Kidney epithelial cell (primary cell): ENCODE measurements around the gene ALOX15. TPM values are rescaled to one million over a fixed set of nuclear protein-coding genes. Genes with fewer than 3 reads are reported as not detected.
"Not testable (repeated sequence)": the region's sequence is repeated elsewhere in the genome, so short reads cannot be mapped to it uniquely, and the experiment has no call there.

Source experiments
- DNase-seq: peaks from one replicate; pipeline ENCODE4 v3.0.0-alpha.2; 2010; ENCODE audit warnings: low read depth
- H3K27me3 ChIP-seq: 2 replicates; pipeline ENCODE4 v1.6.0; 2011; ENCODE audit warnings: low read length; ENCODE audit not compliant: control insufficient read depth, insufficient read depth
- H3K36me3 ChIP-seq: 2 replicates; pipeline ENCODE4 v1.5.1; 2011; ENCODE audit warnings: low read length; ENCODE audit not compliant: control insufficient read depth, insufficient read depth
- H3K4me3 ChIP-seq: 2 replicates; pipeline ENCODE4 v1.5.1; 2011; ENCODE audit warnings: low read depth, mild to moderate bottlenecking, control low read depth, low read length
- CTCF ChIP-seq: IDR thresholded peaks from 2 replicates; pipeline ENCODE4 v1.5.1; 2011; ENCODE audit warnings: mild to moderate bottlenecking, moderate library complexity, low read length, control low read depth, inconsistent platforms; ENCODE audit not compliant: insufficient read depth, poor library complexity, severe bottlenecking
- total RNA-seq: library from RNA; depleted of rRNA; stranded (reverse); fragments of >200 nt; gene quantifications from 2 replicates; pipeline ENCODE4 v1.2.3, GENCODE V29; 2015

Gene ALOX15
- total RNA-seq, 1 donor from 2014 or later = not detected

DNA sequence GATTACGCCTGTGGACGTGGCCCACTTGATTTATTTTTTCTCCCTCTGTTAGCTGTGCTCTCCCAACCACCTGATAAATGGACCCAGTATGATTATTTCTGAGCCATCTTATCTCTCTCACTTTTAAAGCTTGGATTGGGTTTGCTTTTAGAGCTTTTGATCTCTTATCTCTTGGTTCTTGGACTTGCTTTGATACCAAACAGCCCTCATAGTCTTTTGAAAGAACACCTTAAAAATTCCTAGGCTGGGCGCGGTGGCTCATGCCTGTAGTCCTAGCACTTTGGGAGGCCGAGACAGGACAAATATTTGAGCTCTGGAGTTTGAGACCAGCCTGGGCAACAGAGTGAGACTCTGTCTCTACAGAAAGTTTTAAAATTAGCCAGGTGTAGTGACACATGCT, 31.3 kb downstream of the ALOX15 start:
- no peak for DNase-seq
- TF ChIP-seq CTCF = no peak
- no peaks in the 10 kb centered on the region for H3K36me3 ChIP-seq
- H3K27me3 ChIP-seq = peaks cover 7% of the 10 kb centered on the region
- no peak overlapping the region for H3K4me3 ChIP-seq

DNA sequence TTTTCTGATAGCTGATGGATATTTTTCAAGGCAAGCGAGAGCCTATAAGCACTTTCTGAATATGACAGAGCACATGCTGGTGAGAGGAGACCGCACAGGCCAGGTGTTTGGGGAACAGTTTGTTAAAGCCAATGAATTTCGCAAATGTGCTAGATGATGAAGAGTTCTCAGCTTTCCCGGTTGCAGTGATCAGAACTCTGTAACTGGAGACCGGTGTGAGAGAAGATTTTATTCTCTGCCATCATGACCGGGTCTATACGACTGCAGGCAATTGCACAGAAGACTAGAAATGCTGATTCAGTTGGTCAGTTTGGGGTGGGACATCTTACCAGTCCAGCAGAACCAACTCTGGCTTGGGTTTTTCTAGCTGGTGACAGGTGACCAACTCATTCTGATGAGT, 31.7 kb downstream of the ALOX15 start:
- no peak for DNase-seq
- H3K36me3 ChIP-seq = no peaks in the 10 kb centered on the region
- no peak overlapping the region for H3K4me3 ChIP-seq
- peaks cover 7% of the 10 kb centered on the region for H3K27me3 ChIP-seq
- TF ChIP-seq CTCF = no peak

DNA sequence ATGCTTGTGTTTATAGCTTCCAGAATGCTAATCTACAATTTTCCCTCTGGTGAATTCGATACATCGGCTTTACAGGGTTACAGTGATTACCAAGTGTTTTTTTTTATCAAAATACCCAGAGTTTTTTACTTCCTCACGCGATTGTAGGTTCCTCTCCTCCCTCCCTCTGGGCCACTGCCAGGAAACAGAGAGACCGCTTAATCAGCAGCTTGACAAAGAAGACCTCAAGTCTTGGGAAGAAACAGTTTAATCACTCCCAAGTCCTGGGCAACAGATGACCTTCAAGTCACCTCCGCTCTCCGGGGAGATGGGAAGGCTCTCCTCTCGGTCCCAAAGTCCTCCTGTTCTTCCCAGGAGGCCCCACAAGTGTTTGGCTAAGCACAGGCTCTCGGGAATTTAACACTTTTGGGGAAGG, 33.7 kb downstream of the ALOX15 start:
- Histone ChIP-seq H3K27me3 (peaks cover 7% of the 10 kb centered on the region), H3K36me3 (no peaks in the 10 kb centered on the region), H3K4me3 (no peak overlapping the region)
- no peak for TF ChIP-seq CTCF
- DNase-seq = no peak

DNA sequence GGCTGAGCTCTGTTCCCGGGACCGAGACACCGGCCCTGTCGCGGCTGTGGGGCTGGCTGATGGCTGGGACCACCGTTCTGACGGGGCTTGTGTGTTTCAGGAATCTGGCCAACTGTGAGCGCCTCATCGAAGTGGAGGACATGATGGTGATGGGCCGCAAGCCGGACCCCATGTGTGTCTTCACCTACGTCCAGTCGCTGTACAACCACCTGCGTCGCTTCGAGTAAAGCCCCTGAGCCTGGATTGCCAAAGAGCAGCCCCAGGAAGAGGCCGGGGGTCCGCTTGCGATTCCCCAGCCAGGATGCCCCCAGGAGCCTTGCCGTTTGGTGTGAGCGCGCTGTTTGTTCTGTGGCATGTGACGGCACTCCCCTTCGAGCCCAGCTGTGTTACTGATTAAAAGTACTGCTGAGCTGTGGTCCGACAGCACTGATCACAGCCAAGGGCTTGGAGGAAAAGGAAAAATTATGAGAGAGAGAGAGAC, 34.2 kb downstream of the ALOX15 start:
- TF ChIP-seq CTCF = no peak
- no peak for DNase-seq
- Histone ChIP-seq H3K27me3 (peaks cover 7% of the 10 kb centered on the region), H3K36me3 (no peaks in the 10 kb centered on the region), H3K4me3 (no peak overlapping the region)

- H3K27me3 ChIP-seq = peaks cover 7% of the 10 kb centered on the region
- no peak for DNase-seq
- TF ChIP-seq CTCF = no peak
- no peaks in the 10 kb centered on the region for H3K36me3 ChIP-seq
- no peak overlapping the region for H3K4me3 ChIP-seq
Observed at GRCh38 chr17:4605826-4606225, 35.7 kb downstream of the ALOX15 start.

- DNase-seq, H3K4me3 ChIP-seq, H3K27me3 ChIP-seq, H3K36me3 ChIP-seq: not testable (repeated sequence)
Observed at GRCh38 chr17:4604736-4605135, 36.7 kb downstream of the ALOX15 start.
